Epithelial cell of proximal tubule (primary cell): ENCODE results near the gene NLGN4X. TPM values are rescaled to one million over a fixed set of nuclear protein-coding genes. Genes with fewer than 3 reads are reported as not detected.

Experiments used
- DNase-seq: peaks from one replicate; pipeline ENCODE4 v3.0.0-alpha.2; 2011; ENCODE audit warnings: low read depth
- H3K4me3 ChIP-seq: 2 replicates; pipeline ENCODE4 v1.5.1; 2011; ENCODE audit warnings: low read depth, mild to moderate bottlenecking, low read length
- CTCF ChIP-seq: conservative IDR thresholded peaks from 2 replicates; pipeline ENCODE4 v1.5.1; 2012; ENCODE audit warnings: low read depth, mild to moderate bottlenecking, low read length
- total RNA-seq: library from RNA; depleted of rRNA; stranded (reverse); fragments of >200 nt; gene quantifications from 2 replicates; pipeline ENCODE4 v1.2.3, GENCODE V29; 2015

The NLGN4X gene
- total RNA-seq, 1 donor from 2014 or later = 0.69 TPM

GRCh38 chrX:5959286-5959685 lies 269.4 kb downstream of the NLGN4X start:
- DNase-seq = no peak
- H3K4me3 ChIP-seq = no peak overlapping the region
- TF ChIP-seq CTCF = no peak

- no peak for DNase-seq
- no peak overlapping the region for H3K4me3 ChIP-seq
- TF ChIP-seq CTCF = no peak
These were observed 270.1 kb downstream of the NLGN4X start for GRCh38 chrX:5958523-5958922.

GRCh38 chrX:5957506-5957905 lies 271.2 kb downstream of the NLGN4X start:
- no peak for DNase-seq
- TF ChIP-seq CTCF = no peak
- no peak overlapping the region for H3K4me3 ChIP-seq

- DNase-seq = no peak
- H3K4me3 ChIP-seq = no peak overlapping the region
- no peak for TF ChIP-seq CTCF
These were observed 292.2 kb downstream of the NLGN4X start for GRCh38 chrX:5936438-5936837.

GRCh38 chrX:5928224-5928623 lies 300.4 kb downstream of the NLGN4X start:
- H3K4me3 ChIP-seq = no peak overlapping the region
- no peak for DNase-seq
- TF ChIP-seq CTCF = no peak

- TF ChIP-seq CTCF = no peak
- no peak for DNase-seq
- no peak overlapping the region for H3K4me3 ChIP-seq
These were observed 311.7 kb downstream of the NLGN4X start for GRCh38 chrX:5916945-5917344.

GRCh38 chrX:5915783-5916182 lies 312.9 kb downstream of the NLGN4X start:
- no peak overlapping the region for H3K4me3 ChIP-seq
- DNase-seq = no peak
- TF ChIP-seq CTCF = no peak
